ENCODE measurements around the gene PIGU. TPM values are rescaled to one million over a fixed set of nuclear protein-coding genes. Genes with fewer than 3 reads are reported as not detected.

PIGU gene
- total and polyA plus RNA-seq, 5 experiments from 2014 or later: 11.4 to 25.4 (median 18.3) TPM

DNA sequence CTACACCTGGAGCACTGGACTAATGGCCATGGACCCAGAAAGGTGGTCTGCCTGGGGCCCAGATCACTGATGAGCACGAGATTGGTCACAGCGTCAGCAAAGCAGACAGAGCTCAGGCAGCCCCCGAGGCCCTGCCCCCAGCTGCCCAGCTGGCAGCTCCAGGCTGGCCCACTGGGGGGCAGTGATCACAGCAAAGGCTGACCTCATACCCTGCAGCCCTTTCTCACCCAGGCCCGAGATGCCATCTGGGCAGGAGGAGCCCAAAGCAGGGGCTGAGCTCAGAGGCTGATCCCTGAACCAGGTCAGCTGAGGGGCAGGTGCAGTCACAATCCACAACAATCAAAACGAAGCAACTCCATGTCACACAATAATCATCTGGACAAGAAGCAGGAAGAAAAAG is 114.3 kb downstream of the PIGU start:
- no peak for ATAC-seq
- Mint-ChIP-seq H3K27me3 (no peaks in the 10 kb centered on the region), H3K27ac (peak overlapping the region in 4 of 10 donors; percentile 35 to 85 (median 78)), H3K4me3 (no peak overlapping the region), H3K36me3 (peaks cover 0 to 3% (median 0%) of the 10 kb centered on the region in 3 donors), H3K4me1 (peaks cover 8 to 15% (median 12%) of the 10 kb centered on the region in 4 donors), H3K9me3 (no peaks in the 10 kb centered on the region)
- POLR2A ChIA-PET: no interaction called here
- DNase-seq: no peak

DNA sequence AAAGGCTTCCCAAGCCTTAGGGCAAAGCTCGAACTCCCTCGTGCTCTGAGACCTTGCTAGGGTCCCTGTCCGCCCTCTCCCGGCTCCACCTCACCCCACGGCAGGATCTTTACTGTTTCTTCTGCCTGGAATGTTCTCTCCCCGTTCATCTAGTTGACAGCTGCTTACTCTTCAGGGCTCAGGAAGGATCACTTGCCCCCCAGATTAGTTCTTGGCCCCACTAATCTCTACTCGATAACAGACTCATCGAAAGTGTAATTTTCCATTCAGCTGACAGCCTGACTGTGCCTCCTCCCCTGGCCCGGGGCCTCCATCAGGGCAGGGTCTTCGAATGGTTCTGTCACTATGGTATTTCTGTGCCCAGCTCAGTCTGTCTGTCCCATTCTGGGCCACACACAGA is 115.2 kb downstream of the PIGU start:
- ATAC-seq: no peak
- Mint-ChIP-seq H3K36me3 (peaks cover 0 to 2% (median 0%) of the 10 kb centered on the region in 3 donors), H3K4me3 (peak overlapping the region in 4 of 10 donors; percentile 8 to 46 (median 44)), H3K27ac (peak overlapping the region; percentile 47 to 95 (median 82)), H3K4me1 (peaks cover 8 to 19% (median 17%) of the 10 kb centered on the region in 4 donors), H3K27me3 (no peaks in the 10 kb centered on the region), H3K9me3 (no peaks in the 10 kb centered on the region)
- POLR2A ChIA-PET: no interaction called here
- DNase-seq: no peak

DNA sequence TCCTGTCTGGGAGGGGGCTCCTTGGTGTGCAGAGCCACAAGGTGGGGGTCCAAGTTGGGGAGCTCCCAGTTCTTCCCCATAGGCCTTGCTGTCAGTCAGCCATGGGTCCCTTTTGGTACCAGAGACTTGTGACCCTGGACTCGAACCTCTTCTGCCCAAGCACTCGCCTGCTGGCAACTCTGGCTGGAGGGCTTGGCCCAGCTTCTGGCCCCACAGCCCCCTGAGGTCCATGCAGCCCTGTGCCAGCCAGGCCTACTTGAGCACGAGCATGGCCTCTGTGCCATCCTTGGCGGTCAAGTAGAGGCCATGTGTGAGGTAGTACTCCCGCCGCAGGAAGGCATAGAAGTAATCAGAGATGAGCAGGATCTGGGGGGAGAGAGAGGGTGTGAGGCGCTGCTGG is 116.3 kb downstream of the PIGU start:
- Mint-ChIP-seq H3K9me3 (no peaks in the 10 kb centered on the region), H3K4me3 (peak overlapping the region in 5 of 10 donors; percentile 39 to 76 (median 62)), H3K36me3 (no peaks in the 10 kb centered on the region), H3K27ac (peak overlapping the region; percentile 19 to 95 (median 88)), H3K4me1 (peaks cover 8 to 19% (median 17%) of the 10 kb centered on the region in 4 donors), H3K27me3 (no peaks in the 10 kb centered on the region)
- DNase-seq (no peak), ATAC-seq (no peak)
- POLR2A ChIA-PET: no interaction called here

DNA sequence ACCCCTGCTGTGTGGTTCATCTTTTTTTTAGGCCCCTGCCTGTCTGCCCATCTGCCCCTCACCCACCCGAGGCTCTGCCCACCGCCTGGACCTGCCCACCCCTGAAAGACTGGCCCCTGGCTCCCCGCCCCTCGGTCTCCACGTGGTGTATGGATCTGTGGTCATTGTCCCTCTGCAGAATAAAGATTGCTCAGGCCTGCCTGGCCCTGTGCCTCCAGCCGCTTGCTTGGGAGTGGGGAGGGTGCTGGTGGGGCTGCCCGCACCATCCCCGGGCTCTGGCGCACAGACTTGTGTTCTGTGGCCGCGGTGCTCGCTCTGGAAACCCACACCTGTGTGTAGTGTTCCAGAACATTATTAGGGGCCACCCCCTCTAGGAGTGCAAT is 116.8 kb downstream of the PIGU start:
- no peaks in the 10 kb centered on the region for H3K9me3 Mint-ChIP-seq
- no peaks in the 10 kb centered on the region for H3K27me3 Mint-ChIP-seq
- H3K27ac Mint-ChIP-seq: peak overlapping the region; percentile 19 to 96 (median 88)
- POLR2A ChIA-PET: no interaction called here
- H3K4me1 Mint-ChIP-seq: peaks cover 8 to 19% (median 17%) of the 10 kb centered on the region in 4 donors
- ATAC-seq (no peak), DNase-seq (no peak)
- no peaks in the 10 kb centered on the region for H3K36me3 Mint-ChIP-seq
- peak overlapping the region; percentile 30 to 84 (median 58) for H3K4me3 Mint-ChIP-seq

DNA sequence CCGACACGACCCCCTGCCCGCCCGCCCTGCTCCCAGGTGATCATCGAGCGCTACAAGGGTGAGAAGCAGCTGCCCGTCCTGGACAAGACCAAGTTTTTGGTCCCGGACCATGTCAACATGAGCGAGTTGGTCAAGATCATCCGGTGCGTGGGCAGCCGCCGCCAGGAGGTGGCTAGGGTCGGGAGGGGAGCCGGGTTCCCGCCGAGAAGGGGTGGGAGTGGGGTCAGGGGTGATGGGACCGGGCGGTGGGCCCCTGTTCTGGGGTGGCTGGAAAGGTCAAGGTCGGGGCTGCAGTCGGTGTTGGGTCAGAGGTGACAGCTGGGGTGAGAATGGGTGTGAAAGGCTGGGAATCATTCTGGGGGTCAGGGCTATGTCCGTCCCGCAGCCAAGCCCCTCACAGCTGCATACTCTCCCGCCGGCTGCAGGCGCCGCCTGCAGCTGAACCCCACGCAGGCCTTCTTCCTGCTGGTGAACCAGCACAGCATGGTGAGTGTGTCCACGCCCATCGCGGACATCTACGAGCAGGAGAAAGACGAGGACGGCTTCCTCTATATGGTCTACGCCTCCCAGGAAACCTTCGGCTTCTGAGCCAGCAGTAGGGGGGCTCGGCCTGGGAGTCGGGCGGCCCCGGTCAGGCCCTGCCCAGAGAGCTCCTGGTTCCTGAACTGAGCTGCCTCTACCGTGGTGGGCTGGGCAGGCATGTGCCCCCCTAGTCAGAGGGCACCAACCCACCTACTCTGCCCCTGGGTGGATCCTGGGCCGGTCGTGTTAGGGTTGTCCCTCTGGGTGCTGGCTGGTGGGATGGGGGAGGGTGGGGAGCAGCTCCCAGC is 117.4 kb downstream of the PIGU start:
- H3K36me3 Mint-ChIP-seq: no peaks in the 10 kb centered on the region
- ATAC-seq (no peak), DNase-seq (peak in 4 of 10 donors; percentile 12 to 66 (median 26))
- peak overlapping the region; percentile 57 to 90 (median 74) for H3K4me3 Mint-ChIP-seq
- H3K27me3 Mint-ChIP-seq: no peaks in the 10 kb centered on the region
- H3K4me1 Mint-ChIP-seq: peaks cover 8 to 19% (median 17%) of the 10 kb centered on the region in 4 donors
- POLR2A ChIA-PET: interaction anchor here (1.7 to 1.9 kb wide), 2 partner anchors 15 to 117 kb away, joined by 5 read pairs; partner anchors contain the start of gene PIGU
- no peaks in the 10 kb centered on the region for H3K9me3 Mint-ChIP-seq
- H3K27ac Mint-ChIP-seq: peak overlapping the region in 9 of 10 donors; percentile 57 to 97 (median 93)

DNA sequence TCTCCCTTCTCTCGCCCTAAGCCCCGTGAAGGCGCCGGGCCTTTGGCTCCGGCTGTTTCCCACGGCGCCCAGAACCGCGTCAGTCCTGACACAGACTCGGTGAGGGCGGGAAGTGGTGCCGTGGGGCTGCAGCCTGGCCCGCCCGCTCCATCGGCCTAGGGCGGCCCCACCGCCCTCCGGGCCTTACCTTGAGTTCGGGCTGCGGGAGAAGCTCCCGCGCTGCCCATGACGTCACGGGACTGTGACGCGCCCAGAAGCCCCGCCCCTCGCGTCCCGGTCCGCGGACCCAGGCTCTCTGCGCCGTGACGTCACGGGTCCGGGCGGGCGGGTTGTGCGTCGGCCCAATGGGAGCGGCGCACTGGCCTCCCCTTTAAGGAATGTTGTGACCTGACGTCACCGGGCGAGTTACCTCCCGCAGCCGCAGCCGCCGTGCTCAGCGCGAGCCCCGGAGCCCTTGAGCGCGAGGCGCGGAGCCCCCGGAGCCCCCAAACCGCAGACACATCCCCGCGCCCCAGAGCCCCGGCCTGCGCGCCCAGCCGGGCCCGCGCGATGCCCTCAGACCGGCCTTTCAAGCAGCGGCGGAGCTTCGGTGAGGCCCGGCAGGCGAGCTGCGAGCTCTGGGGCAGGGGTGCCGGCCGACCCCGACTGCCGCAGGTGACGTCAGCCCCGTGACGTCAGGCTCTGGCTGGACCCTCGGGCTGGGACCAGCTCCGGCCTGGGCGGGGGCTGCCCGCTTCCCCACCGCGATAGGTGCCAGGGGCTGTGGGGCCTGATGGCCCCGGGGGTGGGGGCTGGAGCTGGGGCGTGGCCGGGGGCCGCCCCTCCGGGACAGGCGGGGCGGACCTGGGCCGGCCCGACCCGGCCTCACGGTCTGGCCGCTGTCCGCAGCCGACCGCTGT is 118.3 kb downstream of the PIGU start, which contains the start of gene MAP1LC3A:
TSS of gene MAP1LC3A (plus strand) at position 399 of the 899 bp plus-strand sequence. CDS start at position 550, 151 bp downstream.
- Mint-ChIP-seq H3K9me3 (no peaks in the 10 kb centered on the region), H3K4me3 (peak within 1 kb of the TSS; percentile 79 to 94 (median 86)), H3K27me3 (no peaks in the 10 kb centered on the region), H3K4me1 (peaks cover 8 to 19% (median 17%) of the 10 kb centered on the region in 4 donors), H3K36me3 (no peaks in the 10 kb centered on the region), H3K27ac (peak within 1 kb of the TSS; percentile 87 to 99 (median 96))
- ATAC-seq (peak; percentile 82), DNase-seq (peak; percentile 84 to 97 (median 93))
- POLR2A ChIA-PET: interaction anchor here (1.7 to 1.9 kb wide), 2 partner anchors 14 to 118 kb away, joined by 5 read pairs; partner anchors contain the start of gene PIGU

DNA sequence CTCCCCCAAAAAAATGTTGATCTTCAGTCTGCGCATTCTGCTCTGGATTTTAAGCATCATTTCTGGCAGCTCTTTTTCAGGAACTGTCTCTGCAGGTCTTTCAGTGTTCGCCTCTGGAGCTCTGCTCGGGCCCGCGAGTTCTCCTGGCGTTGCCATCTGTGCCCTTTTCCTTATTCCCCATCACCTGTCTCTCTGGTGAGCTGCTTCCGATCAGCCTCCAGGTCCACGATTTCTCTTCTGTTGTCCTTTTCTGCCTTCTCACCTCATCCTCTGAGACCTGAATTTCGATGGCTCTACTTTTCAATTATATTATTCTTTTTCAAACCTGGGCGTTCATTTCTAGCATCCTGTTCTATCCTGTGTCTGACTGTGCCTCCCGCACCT is 119.0 kb downstream of the PIGU start:
- DNase-seq (no peak), ATAC-seq (no peak)
- H3K4me1 Mint-ChIP-seq: peaks cover 8 to 19% (median 17%) of the 10 kb centered on the region in 4 donors
- H3K27ac Mint-ChIP-seq: peak overlapping the region; percentile 87 to 99 (median 94)
- POLR2A ChIA-PET: interaction anchor here (1.7 to 1.9 kb wide), 2 partner anchors 13 to 119 kb away, joined by 5 read pairs; partner anchors contain the start of gene PIGU
- H3K27me3 Mint-ChIP-seq: no peaks in the 10 kb centered on the region
- H3K36me3 Mint-ChIP-seq: no peaks in the 10 kb centered on the region
- peak overlapping the region; percentile 72 to 94 (median 82) for H3K4me3 Mint-ChIP-seq
- no peaks in the 10 kb centered on the region for H3K9me3 Mint-ChIP-seq

DNA sequence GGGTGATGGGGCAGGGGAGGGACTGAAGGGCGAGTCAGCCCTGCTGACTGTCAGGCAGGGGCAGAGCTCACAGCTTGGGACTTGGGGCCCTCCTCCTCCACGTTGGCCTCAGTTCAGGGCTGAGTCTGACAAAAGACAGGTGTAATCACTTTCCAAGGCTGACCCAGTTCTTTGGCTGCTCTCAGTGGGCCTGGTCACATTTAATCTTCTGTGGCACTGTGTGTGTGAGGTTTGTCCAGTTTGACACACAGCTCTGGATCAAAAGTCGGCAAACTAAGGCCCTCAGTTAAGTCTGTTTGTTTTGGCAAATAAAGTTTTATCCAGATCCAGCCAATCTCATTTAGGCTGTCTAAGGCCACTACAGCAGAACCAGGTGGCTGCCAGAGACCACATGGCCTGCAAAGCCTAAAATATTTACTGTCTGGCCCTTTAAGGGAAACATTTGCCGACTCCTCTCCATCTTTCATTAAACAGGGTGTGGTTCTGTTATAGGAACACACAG is 123.5 kb downstream of the PIGU start:
- H3K4me1 Mint-ChIP-seq: peaks cover 8 to 15% (median 11%) of the 10 kb centered on the region in 4 donors
- no peak overlapping the region for H3K27ac Mint-ChIP-seq
- no peak for DNase-seq
- no peaks in the 10 kb centered on the region for H3K36me3 Mint-ChIP-seq
- H3K9me3 Mint-ChIP-seq: no peaks in the 10 kb centered on the region
- H3K4me3 Mint-ChIP-seq: no peak overlapping the region
- POLR2A ChIA-PET: no interaction called here
- no peaks in the 10 kb centered on the region for H3K27me3 Mint-ChIP-seq
- ATAC-seq: no peak

DNA sequence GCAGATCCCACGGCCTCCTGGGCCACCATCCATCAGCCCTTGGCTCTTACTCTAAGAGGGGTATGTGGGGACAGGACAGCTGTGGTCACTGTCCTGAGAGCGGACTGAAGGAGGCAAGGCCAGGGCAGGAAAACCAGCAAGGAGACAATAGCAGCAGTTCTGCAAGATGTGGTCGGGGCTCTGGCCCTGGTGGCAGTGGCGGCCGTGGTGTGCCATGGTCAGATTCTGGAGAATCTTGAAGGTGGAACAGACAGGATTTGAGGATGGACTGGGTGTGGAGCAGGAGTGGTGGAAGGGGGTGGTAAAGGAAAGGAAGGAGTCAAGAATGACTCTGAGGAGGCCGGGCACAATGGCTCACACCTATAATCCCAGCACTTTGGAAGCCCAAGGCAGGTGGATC is 124.3 kb downstream of the PIGU start:
- Mint-ChIP-seq H3K36me3 (no peaks in the 10 kb centered on the region), H3K4me1 (peaks cover 0 to 7% (median 4%) of the 10 kb centered on the region in 4 donors), H3K9me3 (no peaks in the 10 kb centered on the region), H3K27ac (peak overlapping the region in 3 of 10 donors; percentile 38 to 57 (median 41)), H3K4me3 (no peak overlapping the region), H3K27me3 (peaks cover 0 to 4% (median 0%) of the 10 kb centered on the region in 5 donors)
- POLR2A ChIA-PET: no interaction called here
- peak in 1 of 10 donors; percentile 26 for DNase-seq
- no peak for ATAC-seq

DNA sequence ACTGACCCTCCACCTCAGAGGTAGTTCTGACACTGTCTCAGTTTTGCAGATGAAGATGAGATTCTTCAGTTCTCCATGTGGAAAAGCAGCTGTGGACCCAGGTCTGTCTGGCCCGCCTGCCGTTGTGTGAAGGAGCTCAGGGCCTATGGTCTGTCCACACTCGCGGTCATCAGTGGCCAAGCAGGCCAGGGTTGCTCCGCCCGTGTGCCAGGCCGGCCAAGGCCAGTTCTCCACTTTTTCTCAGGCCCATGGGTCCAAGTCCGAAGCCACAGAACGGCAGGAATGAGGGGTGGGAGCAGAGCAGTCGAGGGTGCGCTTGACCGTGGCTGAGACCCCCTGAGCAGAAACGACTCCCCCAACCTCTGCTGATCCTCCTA is 127.0 kb downstream of the PIGU start:
- no peak for ATAC-seq
- H3K36me3 Mint-ChIP-seq: peaks cover 0 to 2% (median 0%) of the 10 kb centered on the region in 3 donors

DNA sequence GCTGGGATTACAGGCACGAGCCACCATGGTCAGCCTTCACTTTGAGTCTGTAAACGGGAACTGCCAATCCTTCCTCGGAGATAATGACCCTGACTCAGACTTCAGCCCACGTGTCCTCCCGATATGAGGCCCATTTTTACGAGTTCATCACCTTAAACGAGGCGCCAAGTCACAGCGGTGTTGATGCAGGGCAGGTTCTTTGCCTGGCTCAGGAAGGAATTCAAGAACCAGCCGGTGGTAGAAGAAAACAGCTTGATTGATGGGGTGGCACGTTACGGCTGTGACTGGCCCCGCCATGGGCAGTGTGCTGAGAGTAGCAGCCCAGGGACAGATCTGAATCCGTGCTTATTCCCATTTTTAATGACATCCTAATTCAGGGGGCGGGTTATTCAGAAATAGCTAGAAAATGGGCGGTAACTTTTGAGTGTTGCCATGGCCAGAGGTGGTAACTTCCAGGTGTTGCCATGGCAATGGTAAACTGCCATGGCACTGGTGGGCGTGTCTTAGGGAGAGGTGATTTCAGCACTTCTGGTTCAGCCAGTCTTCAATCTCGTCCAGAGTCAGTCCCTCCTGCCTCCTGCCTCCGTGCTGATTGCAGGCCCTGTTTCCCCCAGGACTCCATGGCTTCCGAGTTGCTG is 127.5 kb downstream of the PIGU start:
- peak in 1 of 10 donors; percentile 57 for DNase-seq
- Mint-ChIP-seq H3K4me1 (peaks cover 4 to 5% (median 5%) of the 10 kb centered on the region in 4 donors), H3K27me3 (peaks cover 0 to 14% (median 0%) of the 10 kb centered on the region in 5 donors), H3K4me3 (no peak overlapping the region), H3K9me3 (no peaks in the 10 kb centered on the region), H3K36me3 (peaks cover 0 to 2% (median 0%) of the 10 kb centered on the region in 3 donors), H3K27ac (no peak overlapping the region)
- POLR2A ChIA-PET: no interaction called here
- ATAC-seq: no peak

More for the DNA sequence above, 127.0 kb downstream of the PIGU start:
- no peak overlapping the region for H3K4me3 Mint-ChIP-seq
- H3K9me3 Mint-ChIP-seq: no peaks in the 10 kb centered on the region
- H3K27ac Mint-ChIP-seq: no peak overlapping the region
- no peak for DNase-seq
- POLR2A ChIA-PET: no interaction called here
- no peaks in the 10 kb centered on the region for H3K4me1 Mint-ChIP-seq
- H3K27me3 Mint-ChIP-seq: peaks cover 0 to 14% (median 0%) of the 10 kb centered on the region in 5 donors
